GM18907 (cell line): ENCODE measurements around the gene PHTF1.
A peak's percentile ranks its signal among the peaks of the same experiment; 100 is the strongest.
"Not testable (repeated sequence)": the region's sequence is repeated elsewhere in the genome, so short reads cannot be mapped to it uniquely, and the experiment has no call there.

ENCODE experiments used
- ATAC-seq: cut with Tn5 transposase; IDR thresholded peaks from one replicate; pipeline ENCODE4 v1.9.1; 2021; ENCODE audit warnings: mild to moderate bottlenecking, moderate library complexity; ENCODE audit not compliant: unreplicated experiment

PHTF1 gene

GRCh38 chr1:113779542-113779941 is 20.3 kb upstream of the PHTF1 start:
- ATAC-seq = no peak

- ATAC-seq = no peak
These were observed 18.3 kb upstream of the PHTF1 start for GRCh38 chr1:113777561-113777960.

GRCh38 chr1:113770031-113770430 is 10.7 kb upstream of the PHTF1 start:
- no peak for ATAC-seq

- ATAC-seq = no peak
These were observed 10.3 kb upstream of the PHTF1 start for GRCh38 chr1:113769601-113769970.

GRCh38 chr1:113768916-113769600 is 9.8 kb upstream of the PHTF1 start:
- no peak for ATAC-seq

- no peak for ATAC-seq
These were observed 6.3 kb upstream of the PHTF1 start for GRCh38 chr1:113765306-113766230.

- no peak for ATAC-seq
These were observed 4.4 kb upstream of the PHTF1 start for GRCh38 chr1:113763661-113764060.

GRCh38 chr1:113761937-113762336 is 2.7 kb upstream of the PHTF1 start:
- no peak for ATAC-seq

GRCh38 chr1:113760102-113761080 is 1.1 kb upstream of the PHTF1 start:
- ATAC-seq = no peak

- ATAC-seq = peak; percentile 60
These were observed 504 bp downstream of the PHTF1 start for GRCh38 chr1:113758631-113759332.

GRCh38 chr1:113756461-113756860 is 2.8 kb downstream of the PHTF1 start:
- ATAC-seq = no peak

- ATAC-seq = not testable (repeated sequence)
These were observed 6.0 kb downstream of the PHTF1 start for GRCh38 chr1:113753333-113753732.

- no peak for ATAC-seq
These were observed 7.8 kb downstream of the PHTF1 start for GRCh38 chr1:113751516-113751915.

GRCh38 chr1:113751114-113751513 is 8.2 kb downstream of the PHTF1 start:
- ATAC-seq = no peak

GRCh38 chr1:113749402-113749801 is 9.9 kb downstream of the PHTF1 start:
- ATAC-seq = no peak

GRCh38 chr1:113747376-113747775 is 11.9 kb downstream of the PHTF1 start:
- no peak for ATAC-seq

GRCh38 chr1:113745425-113745824 is 13.9 kb downstream of the PHTF1 start:
- no peak for ATAC-seq

GRCh38 chr1:113744114-113744513 is 15.2 kb downstream of the PHTF1 start:
- ATAC-seq = no peak

- no peak for ATAC-seq
These were observed 16.8 kb downstream of the PHTF1 start for GRCh38 chr1:113742515-113742914.

- no peak for ATAC-seq
These were observed 24.8 kb downstream of the PHTF1 start for GRCh38 chr1:113734357-113735055.
